ENCODE results near the gene SRPX. TPM values are rescaled to one million over a fixed set of nuclear protein-coding genes. Genes with fewer than 3 reads are reported as not detected.

Gene SRPX
- total RNA-seq, 1 donor, result 76.7 TPM

GRCh38 chrX:38109042-38109898 is 111.4 kb downstream of the SRPX start:
- Histone ChIP-seq H3K4me1 (ENCODE audit: insufficient read depth, low read length) (no peaks in the 10 kb centered on the region), H3K9me3 (ENCODE audit: low read depth, low read length) (no peaks in the 10 kb centered on the region), H3K27ac (ENCODE audit: low read depth, low read length) (no peak overlapping the region), H3K4me2 (ENCODE audit: insufficient read depth, low read length) (no peak overlapping the region), H2AFZ (ENCODE audit: low read length) (no peak overlapping the region), H3K79me2 (ENCODE audit: insufficient read depth, low read length) (no peaks in the 10 kb centered on the region), H3K36me3 (ENCODE audit: insufficient read depth, low read length) (no peaks in the 10 kb centered on the region), H4K20me1 (ENCODE audit: insufficient read depth, low read length) (no peaks in the 10 kb centered on the region), H3K27me3 (ENCODE audit: insufficient read depth, low read length) (no peaks in the 10 kb centered on the region), H3K4me3 (ENCODE audit: insufficient read depth, low read length) (no peak overlapping the region)
- DNase-seq (ENCODE audit: insufficient read length, low spot score, missing footprints), result no peak
- no peak for TF ChIP-seq CTCF (IDR thresholded peaks at IDR 0.05; ENCODE audit: extremely low read depth, low read depth, low read length)

GRCh38 chrX:38108364-38108763 is 112.3 kb downstream of the SRPX start:
- Histone ChIP-seq H3K79me2 (ENCODE audit: insufficient read depth, low read length) (no peaks in the 10 kb centered on the region), H3K27me3 (ENCODE audit: insufficient read depth, low read length) (no peaks in the 10 kb centered on the region), H3K4me1 (ENCODE audit: insufficient read depth, low read length) (no peaks in the 10 kb centered on the region), H3K36me3 (ENCODE audit: insufficient read depth, low read length) (no peaks in the 10 kb centered on the region), H4K20me1 (ENCODE audit: insufficient read depth, low read length) (no peaks in the 10 kb centered on the region), H2AFZ (ENCODE audit: low read length) (no peak overlapping the region), H3K4me2 (ENCODE audit: insufficient read depth, low read length) (no peak overlapping the region), H3K9me3 (ENCODE audit: low read depth, low read length) (no peaks in the 10 kb centered on the region), H3K27ac (ENCODE audit: low read depth, low read length) (no peak overlapping the region), H3K4me3 (ENCODE audit: insufficient read depth, low read length) (no peak overlapping the region)
- no peak for DNase-seq (ENCODE audit: insufficient read length, low spot score, missing footprints)
- TF ChIP-seq CTCF (IDR thresholded peaks at IDR 0.05; ENCODE audit: extremely low read depth, low read depth, low read length), result no peak

GRCh38 chrX:38106991-38107655 is 113.5 kb downstream of the SRPX start:
- no peak for DNase-seq (ENCODE audit: insufficient read length, low spot score, missing footprints)
- Histone ChIP-seq H3K4me3 (ENCODE audit: insufficient read depth, low read length) (no peak overlapping the region), H3K9me3 (ENCODE audit: low read depth, low read length) (no peaks in the 10 kb centered on the region), H3K27ac (ENCODE audit: low read depth, low read length) (no peak overlapping the region), H4K20me1 (ENCODE audit: insufficient read depth, low read length) (no peaks in the 10 kb centered on the region), H2AFZ (ENCODE audit: low read length) (no peak overlapping the region), H3K27me3 (ENCODE audit: insufficient read depth, low read length) (no peaks in the 10 kb centered on the region), H3K4me1 (ENCODE audit: insufficient read depth, low read length) (no peaks in the 10 kb centered on the region), H3K4me2 (ENCODE audit: insufficient read depth, low read length) (no peak overlapping the region), H3K36me3 (ENCODE audit: insufficient read depth, low read length) (no peaks in the 10 kb centered on the region), H3K79me2 (ENCODE audit: insufficient read depth, low read length) (no peaks in the 10 kb centered on the region)
- TF ChIP-seq CTCF (IDR thresholded peaks at IDR 0.05; ENCODE audit: extremely low read depth, low read depth, low read length), result no peak

- no peaks in the 10 kb centered on the region for H3K79me2 ChIP-seq (ENCODE audit: insufficient read depth, low read length)
- H3K9me3 ChIP-seq (ENCODE audit: low read depth, low read length), result no peaks in the 10 kb centered on the region
- no peak for TF ChIP-seq CTCF (IDR thresholded peaks at IDR 0.05; ENCODE audit: extremely low read depth, low read depth, low read length)
- DNase-seq (ENCODE audit: insufficient read length, low spot score, missing footprints), result no peak
- H3K4me3 ChIP-seq (ENCODE audit: insufficient read depth, low read length), result no peak overlapping the region
- no peaks in the 10 kb centered on the region for H3K4me1 ChIP-seq (ENCODE audit: insufficient read depth, low read length)
- no peaks in the 10 kb centered on the region for H4K20me1 ChIP-seq (ENCODE audit: insufficient read depth, low read length)
- no peak overlapping the region for H2AFZ ChIP-seq (ENCODE audit: low read length)
- no peaks in the 10 kb centered on the region for H3K36me3 ChIP-seq (ENCODE audit: insufficient read depth, low read length)
- H3K27me3 ChIP-seq (ENCODE audit: insufficient read depth, low read length), result no peaks in the 10 kb centered on the region
- H3K4me2 ChIP-seq (ENCODE audit: insufficient read depth, low read length), result no peak overlapping the region
- H3K27ac ChIP-seq (ENCODE audit: low read depth, low read length), result no peak overlapping the region
Observed at GRCh38 chrX:38105216-38105725, 115.4 kb downstream of the SRPX start.

All from osteoblast (primary cell).